GM21423 (cell line): ENCODE data around the gene PTX3.

Experiments used
- ATAC-seq: cut with Tn5 transposase; IDR thresholded peaks from one replicate; pipeline ENCODE4 v1.9.1; 2021; ENCODE audit warnings: mild to moderate bottlenecking, moderate library complexity; ENCODE audit not compliant: unreplicated experiment

PTX3 gene

GRCh38 chr3:157436583-157437291 is at the start of gene PTX3:
Gene PTX3 (plus strand): TSS chr3:157436850. CDS start chr3:157436934, 84 bp downstream.
- no peak for ATAC-seq

GRCh38 chr3:157387708-157388435 is 48.8 kb upstream of the PTX3 start:
- ATAC-seq, result no peak

GRCh38 chr3:157388976-157389375 is 47.7 kb upstream of the PTX3 start:
- ATAC-seq, result no peak

- ATAC-seq, result no peak
Observed at GRCh38 chr3:157390713-157391515, 45.7 kb upstream of the PTX3 start.

GRCh38 chr3:157392104-157392503 is 44.5 kb upstream of the PTX3 start:
- ATAC-seq, result no peak

GRCh38 chr3:157393113-157393512 is 43.5 kb upstream of the PTX3 start:
- no peak for ATAC-seq

GRCh38 chr3:157394411-157394810 is 42.2 kb upstream of the PTX3 start:
- no peak for ATAC-seq

- no peak for ATAC-seq
Observed at GRCh38 chr3:157398598-157398997, 38.1 kb upstream of the PTX3 start.

GRCh38 chr3:157404381-157404780 is 32.3 kb upstream of the PTX3 start:
- ATAC-seq, result no peak

GRCh38 chr3:157405457-157405856 is 31.2 kb upstream of the PTX3 start:
- no peak for ATAC-seq

GRCh38 chr3:157406394-157406793 is 30.3 kb upstream of the PTX3 start:
- ATAC-seq, result no peak

- ATAC-seq, result no peak
Observed at GRCh38 chr3:157407769-157408168, 28.9 kb upstream of the PTX3 start.

- ATAC-seq, result no peak
Observed at GRCh38 chr3:157408499-157409149, 28.0 kb upstream of the PTX3 start.

- no peak for ATAC-seq
Observed at GRCh38 chr3:157409516-157409915, 27.1 kb upstream of the PTX3 start.

- no peak for ATAC-seq
Observed at GRCh38 chr3:157410945-157411344, 25.7 kb upstream of the PTX3 start.

- no peak for ATAC-seq
Observed at GRCh38 chr3:157412323-157412855, 24.3 kb upstream of the PTX3 start.

- ATAC-seq, result no peak
Observed at GRCh38 chr3:157414861-157415260, 21.8 kb upstream of the PTX3 start.

GRCh38 chr3:157416347-157417087 is 20.1 kb upstream of the PTX3 start:
- no peak for ATAC-seq

- no peak for ATAC-seq
Observed at GRCh38 chr3:157417247-157417646, 19.4 kb upstream of the PTX3 start.

GRCh38 chr3:157418104-157418503 is 18.5 kb upstream of the PTX3 start:
- ATAC-seq, result no peak
